ENCODE data around the gene PTCRA. TPM values are rescaled to one million over a fixed set of nuclear protein-coding genes. Genes with fewer than 3 reads are reported as not detected.

The PTCRA gene
- total and polyA plus RNA-seq, 2 donors (not counting 3 experiments of a cell fraction or from before 2014, with no cell fraction given) = not detected

DNA sequence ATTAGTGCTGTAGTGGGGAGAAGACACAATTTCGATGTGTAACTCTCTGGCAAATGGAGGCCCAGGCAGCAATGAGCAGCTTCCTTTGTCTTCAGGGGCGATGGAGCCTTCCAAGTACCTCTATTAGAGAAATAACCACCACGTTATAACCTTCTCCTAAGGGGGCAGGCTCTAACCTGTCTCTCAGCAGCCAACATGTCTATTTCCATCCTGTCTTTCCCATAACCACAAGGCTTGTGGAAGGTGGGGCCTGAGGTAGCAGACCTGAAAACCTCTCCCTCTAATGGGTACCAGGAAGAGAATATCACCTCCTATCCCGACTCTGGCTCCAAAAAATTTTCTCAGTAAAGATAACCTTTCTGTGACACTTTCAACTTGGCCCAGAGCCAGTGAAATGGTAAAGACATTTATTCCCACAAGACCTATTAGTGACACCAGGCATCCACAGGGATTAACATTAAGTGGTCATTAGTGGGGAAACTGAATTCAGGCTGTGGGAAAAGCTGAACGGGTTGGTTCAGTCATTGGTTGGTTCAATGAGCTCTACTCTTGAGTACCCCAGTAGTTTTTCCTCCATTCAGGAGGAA is 59.2 kb downstream of the PTCRA start:
- ChIA-PET POLR2A (interaction anchor here (0.6 kb wide), 1 partner anchor 912 kb away, joined by 4 read pairs; no protein-coding TSS in a partner anchor), CTCF (interaction anchor here (1.2 kb wide), 2 partner anchors 9 to 31 kb away, joined by 3 read pairs; no protein-coding TSS in a partner anchor)
- Histone ChIP-seq H3K4me1 (ENCODE audit: control insufficient read depth, extremely low read depth, insufficient read depth, low read length) (peaks cover 20% of the 10 kb centered on the region), H3K79me2 (ENCODE audit: control insufficient read depth, insufficient read depth, low read length) (peaks cover 12% of the 10 kb centered on the region), H4K20me1 (replicated peaks; ENCODE audit: control insufficient read depth, extremely low read depth, insufficient read depth, low read length) (no peaks in the 10 kb centered on the region), H3K27me3 (ENCODE audit: control insufficient read depth in 2 of 2, insufficient read depth in 2 of 2, low read length in 2 of 2) (no peaks in the 10 kb centered on the region), H3K9ac (replicated peaks; ENCODE audit: extremely low read depth, insufficient read depth, low read length) (no peak overlapping the region), H3K4me2 (ENCODE audit: insufficient read depth, low read length) (no peak overlapping the region), H3K27ac (ENCODE audit: insufficient read depth, low read depth, low read length) (no peak overlapping the region), H3K9me1 (replicated peaks; ENCODE audit: control insufficient read depth, extremely low read depth, insufficient read depth, low read length) (no peaks in the 10 kb centered on the region), H3K9me3 (replicated peaks; ENCODE audit: control insufficient read depth, insufficient read depth, low read length) (no peaks in the 10 kb centered on the region), H3K4me3 (replicated peaks in 1 of 3; ENCODE audit: insufficient read depth in 1 of 3, low read depth in 1 of 3, low read length in 3 of 3) (no peak overlapping the region), H2AFZ (ENCODE audit: low read depth, low read length) (no peak overlapping the region), H3K36me3 (ENCODE audit: control insufficient read depth in 2 of 2, extremely low read depth in 1 of 2, insufficient read depth in 2 of 2, low read length in 2 of 2) (no peaks in the 10 kb centered on the region)
- TF ChIP-seq EZH2 (IDR thresholded peaks at IDR 0.05; ENCODE audit: borderline replicate concordance, low read depth, low read length, severe bottlenecking) (no peak), JUN (IDR thresholded peaks at IDR 0.05; ENCODE audit: borderline replicate concordance, insufficient read depth, insufficient read length, low read depth) (no peak), MYC (IDR thresholded peaks at IDR 0.05; ENCODE audit: low read depth, low read length) (no peak), GATA2 (IDR thresholded peaks at IDR 0.05; ENCODE audit: insufficient read depth, insufficient read length, low read depth, low read length) (no peak), POLR2AphosphoS5 (IDR thresholded peaks at IDR 0.05; ENCODE audit: insufficient read depth, low read depth, low read length) (no peak), POLR2A (IDR thresholded peaks at IDR 0.05; ENCODE audit: low read depth, low read length) (no peak), FOS (IDR thresholded peaks at IDR 0.05; ENCODE audit: borderline replicate concordance, insufficient read depth, low read length) (no peak)
- TF ChIP-seq, protein P1, sequence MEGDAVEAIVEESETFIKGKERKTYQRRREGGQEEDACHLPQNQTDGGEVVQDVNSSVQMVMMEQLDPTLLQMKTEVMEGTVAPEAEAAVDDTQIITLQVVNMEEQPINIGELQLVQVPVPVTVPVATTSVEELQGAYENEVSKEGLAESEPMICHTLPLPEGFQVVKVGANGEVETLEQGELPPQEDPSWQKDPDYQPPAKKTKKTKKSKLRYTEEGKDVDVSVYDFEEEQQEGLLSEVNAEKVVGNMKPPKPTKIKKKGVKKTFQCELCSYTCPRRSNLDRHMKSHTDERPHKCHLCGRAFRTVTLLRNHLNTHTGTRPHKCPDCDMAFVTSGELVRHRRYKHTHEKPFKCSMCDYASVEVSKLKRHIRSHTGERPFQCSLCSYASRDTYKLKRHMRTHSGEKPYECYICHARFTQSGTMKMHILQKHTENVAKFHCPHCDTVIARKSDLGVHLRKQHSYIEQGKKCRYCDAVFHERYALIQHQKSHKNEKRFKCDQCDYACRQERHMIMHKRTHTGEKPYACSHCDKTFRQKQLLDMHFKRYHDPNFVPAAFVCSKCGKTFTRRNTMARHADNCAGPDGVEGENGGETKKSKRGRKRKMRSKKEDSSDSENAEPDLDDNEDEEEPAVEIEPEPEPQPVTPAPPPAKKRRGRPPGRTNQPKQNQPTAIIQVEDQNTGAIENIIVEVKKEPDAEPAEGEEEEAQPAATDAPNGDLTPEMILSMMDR (IDR thresholded peaks at IDR 0.05; ENCODE audit: extremely low read depth in 1 of 2, insufficient read depth in 1 of 2, low read depth in 1 of 2, low read length in 2 of 2) = no peak
- TF ChIP-seq, protein P2, sequence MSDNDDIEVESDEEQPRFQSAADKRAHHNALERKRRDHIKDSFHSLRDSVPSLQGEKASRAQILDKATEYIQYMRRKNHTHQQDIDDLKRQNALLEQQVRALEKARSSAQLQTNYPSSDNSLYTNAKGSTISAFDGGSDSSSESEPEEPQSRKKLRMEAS (IDR thresholded peaks at IDR 0.05; ENCODE audit: insufficient read depth, insufficient read length) = no peak
- intact Hi-C loops (cut with micrococcal nuclease) (no loop called here), dilution Hi-C loops (cut with MboI; ENCODE audit: extremely low pct_ligation_motif_present, low sequenced_read_pairs) (no loop called here)
- BruUV-seq (replicated peaks) = no TSS peak
- FAIRE-seq (no peak), DNase-seq (ENCODE audit: low read depth, low spot score) (no peak)

Other genes with a start within 250 kb of the PTCRA start
- 0.40 and 0.48 TPM in 2 replicates for gene PRPH2, start 193.5 kb upstream of the PTCRA start, total RNA-seq
- gene PRPH2, start 193.5 kb upstream of the PTCRA start, polyA plus RNA-seq = 0.32 and 0.46 TPM in 2 replicates
- gene TBCC, start 169.9 kb upstream of the PTCRA start, total RNA-seq = 17.1 and 19.1 TPM in 2 replicates
- 13.5 and 15.9 TPM in 2 replicates for gene TBCC, start 169.9 kb upstream of the PTCRA start, polyA plus RNA-seq
- gene BICRAL, start 134.0 kb upstream of the PTCRA start, total RNA-seq = 6.8 and 7.1 TPM in 2 replicates
- gene BICRAL, start 134.0 kb upstream of the PTCRA start, polyA plus RNA-seq = 5.6 and 5.8 TPM in 2 replicates
- gene RPL7L1, start 36.4 kb upstream of the PTCRA start, total RNA-seq = 94.4 and 103 TPM in 2 replicates
- 31.1 and 36.9 TPM in 2 replicates for gene RPL7L1, start 36.4 kb upstream of the PTCRA start, polyA plus RNA-seq
- gene CNPY3, start 13.4 kb downstream of the PTCRA start, total RNA-seq = 43.3 and 53.1 TPM in 2 replicates
- gene CNPY3, start 13.4 kb downstream of the PTCRA start, polyA plus RNA-seq = 40.8 and 46.4 TPM in 2 replicates
- gene GNMT, start 44.7 kb downstream of the PTCRA start, total RNA-seq = 0.42 and 1.2 TPM in 2 replicates
- gene GNMT, start 44.7 kb downstream of the PTCRA start, polyA plus RNA-seq = 0.41 and 0.70 TPM in 2 replicates
- 9.9 and 18.1 TPM in 2 replicates for gene PEX6, start 63.1 kb downstream of the PTCRA start, total RNA-seq
- 10.8 and 11.2 TPM in 2 replicates for gene PEX6, start 63.1 kb downstream of the PTCRA start, polyA plus RNA-seq
- gene PPP2R5D, start 68.5 kb downstream of the PTCRA start, total RNA-seq = 45.5 and 51.0 TPM in 2 replicates
- 58.9 and 60.2 TPM in 2 replicates for gene PPP2R5D, start 68.5 kb downstream of the PTCRA start, polyA plus RNA-seq
- gene MEA1, start 97.9 kb downstream of the PTCRA start, total RNA-seq = 55.6 and 62.5 TPM in 2 replicates
- gene MEA1, start 97.9 kb downstream of the PTCRA start, polyA plus RNA-seq = 68.0 and 69.5 TPM in 2 replicates
- gene KLHDC3, start 98.2 kb downstream of the PTCRA start, total RNA-seq = 84.6 and 84.8 TPM in 2 replicates
- gene KLHDC3, start 98.2 kb downstream of the PTCRA start, polyA plus RNA-seq = 120 and 130 TPM in 2 replicates
- gene RRP36, start 105.6 kb downstream of the PTCRA start, total RNA-seq = 103 TPM in 2 replicates
- gene RRP36, start 105.6 kb downstream of the PTCRA start, polyA plus RNA-seq = 35.9 and 40.2 TPM in 2 replicates
- 29.4 and 29.7 TPM in 2 replicates for gene CUL7, start 137.8 kb downstream of the PTCRA start, total RNA-seq
- 33.7 and 35.4 TPM in 2 replicates for gene CUL7, start 137.8 kb downstream of the PTCRA start, polyA plus RNA-seq
- gene MRPL2, start 143.4 kb downstream of the PTCRA start, total RNA-seq = 59.7 and 63.6 TPM in 2 replicates
- gene MRPL2, start 143.4 kb downstream of the PTCRA start, polyA plus RNA-seq = 37.6 and 43.1 TPM in 2 replicates
- 26.8 and 26.9 TPM in 2 replicates for gene KLC4, start 143.6 kb downstream of the PTCRA start, total RNA-seq
- gene KLC4, start 143.6 kb downstream of the PTCRA start, polyA plus RNA-seq = 17.4 and 17.7 TPM in 2 replicates
- 65.3 and 65.6 TPM in 2 replicates for gene PTK7, start 160.3 kb downstream of the PTCRA start, total RNA-seq
- 41.9 and 44.6 TPM in 2 replicates for gene PTK7, start 160.3 kb downstream of the PTCRA start, polyA plus RNA-seq

All from endothelial cell of umbilical vein (primary cell).